SK-N-SH treated with all-trans-retinoic acid at 6 μM for 48 hours (cell line): ENCODE results near the gene KEL.

Experiments
- ATAC-seq: fragments of 200-7000 bp; cut with Tn5 transposase; 3 replicates; pipeline ENCODE4 v1.9.1; 2020; ENCODE audit warnings: mild to moderate bottlenecking, moderate library complexity
- ARNTL ChIP-seq: fragments of 450-650 bp; formaldehyde crosslinking; IDR thresholded peaks from 2 replicates; pipeline ENCODE4 v1.5.0; 2020; ENCODE audit warnings: low read depth, mild to moderate bottlenecking, moderate library complexity, borderline replicate concordance
- BACH2 ChIP-seq: fragments of 250-450 bp; sonication (Bioruptor Pico); IDR thresholded peaks from 2 replicates; pipeline ENCODE4 v1.9.0; 2021; ENCODE audit warnings: mild to moderate bottlenecking, borderline replicate concordance
- CSDC2 ChIP-seq: fragments of 250-450 bp; sonication (Bioruptor Pico); IDR thresholded peaks from 2 replicates; pipeline ENCODE4 v1.5.0; 2020; ENCODE audit warnings: mild to moderate bottlenecking, moderate library complexity
- ESRRG ChIP-seq: fragments of 250-450 bp; sonication (Bioruptor Pico); IDR thresholded peaks from 2 replicates; pipeline ENCODE4 v1.6.1; 2021; ENCODE audit warnings: mild to moderate bottlenecking
- ISL1 ChIP-seq: fragments of 250-450 bp; sonication (Bioruptor Pico); IDR thresholded peaks from 2 replicates; pipeline ENCODE4 v2.1.2; 2022; ENCODE audit warnings: mild to moderate bottlenecking, moderate library complexity
- OSR1 ChIP-seq: fragments of 250-450 bp; sonication (Bioruptor Pico); IDR thresholded peaks from 2 replicates; pipeline ENCODE4 v1.8.0; 2022; ENCODE audit warnings: moderate library complexity, mild to moderate bottlenecking, inconsistent platforms
- SNAI2 ChIP-seq: fragments of 250-450 bp; sonication (Bioruptor Pico); IDR thresholded peaks from 2 replicates; pipeline ENCODE4 v1.5.0; 2020; ENCODE audit warnings: mild to moderate bottlenecking, moderate library complexity
- TCF4 ChIP-seq: fragments of 250-450 bp; sonication (Bioruptor Pico); IDR thresholded peaks from 2 replicates; pipeline ENCODE4 v1.8.0; 2021; ENCODE audit warnings: mild to moderate bottlenecking, moderate library complexity, borderline replicate concordance
- TOX ChIP-seq: fragments of 250-450 bp; sonication (Bioruptor Pico); IDR thresholded peaks from 2 replicates; pipeline ENCODE4 v1.8.0; 2021; ENCODE audit warnings: mild to moderate bottlenecking, moderate library complexity, borderline replicate concordance
- ZC3H10 ChIP-seq: fragments of 250-450 bp; sonication (Bioruptor Pico); IDR thresholded peaks from 2 replicates; pipeline ENCODE4 v1.5.1; 2021; ENCODE audit warnings: mild to moderate bottlenecking, moderate library complexity
- ZFP3 ChIP-seq: fragments of 250-450 bp; sonication (Bioruptor Pico); IDR thresholded peaks from 2 replicates; pipeline ENCODE4 v1.5.0; 2020; ENCODE audit warnings: mild to moderate bottlenecking, moderate library complexity
- ZFP30 ChIP-seq: fragments of 450-650 bp; formaldehyde crosslinking; IDR thresholded peaks from 2 replicates; pipeline ENCODE4 v1.5.0; 2022; ENCODE audit warnings: mild to moderate bottlenecking, moderate library complexity
- ZNF565 ChIP-seq: fragments of 450-650 bp; formaldehyde crosslinking; conservative IDR thresholded peaks from 2 replicates; pipeline ENCODE4 v1.5.0; 2020; ENCODE audit warnings: low read depth, mild to moderate bottlenecking, moderate library complexity
- ZNF70 ChIP-seq: fragments of 450-650 bp; formaldehyde crosslinking; IDR thresholded peaks from 2 replicates; pipeline ENCODE4 v1.5.0; 2020; ENCODE audit warnings: mild to moderate bottlenecking, moderate library complexity
- ZNF8 ChIP-seq: fragments of 450-650 bp; formaldehyde crosslinking; IDR thresholded peaks from 2 replicates; pipeline ENCODE4 v1.5.0; 2020; ENCODE audit warnings: mild to moderate bottlenecking, moderate library complexity
- TF ChIP-seq, protein P1 (sequence below): fragments of 250-450 bp; sonication (Bioruptor Pico); IDR thresholded peaks from 2 replicates; pipeline ENCODE4 v1.5.0; 2020; ENCODE audit warnings: mild to moderate bottlenecking, moderate library complexity
- TF ChIP-seq, protein P2 (sequence below): fragments of 250-450 bp; sonication (Bioruptor Pico); IDR thresholded peaks from 2 replicates; pipeline ENCODE4 v1.8.0; 2020; ENCODE audit warnings: mild to moderate bottlenecking, moderate library complexity, borderline replicate concordance
- TF ChIP-seq, protein P3 (sequence below): fragments of 250-450 bp; sonication (Bioruptor Pico); IDR thresholded peaks from 2 replicates; pipeline ENCODE4 v1.8.0; 2021; ENCODE audit warnings: low read depth, mild to moderate bottlenecking, moderate library complexity, borderline replicate concordance
- TF ChIP-seq, protein P4 (sequence below): fragments of 250-450 bp; sonication (Bioruptor Pico); IDR thresholded peaks from 2 replicates; pipeline ENCODE4 v1.5.1; 2020; ENCODE audit warnings: low read depth, mild to moderate bottlenecking, moderate library complexity

KEL gene

DNA sequence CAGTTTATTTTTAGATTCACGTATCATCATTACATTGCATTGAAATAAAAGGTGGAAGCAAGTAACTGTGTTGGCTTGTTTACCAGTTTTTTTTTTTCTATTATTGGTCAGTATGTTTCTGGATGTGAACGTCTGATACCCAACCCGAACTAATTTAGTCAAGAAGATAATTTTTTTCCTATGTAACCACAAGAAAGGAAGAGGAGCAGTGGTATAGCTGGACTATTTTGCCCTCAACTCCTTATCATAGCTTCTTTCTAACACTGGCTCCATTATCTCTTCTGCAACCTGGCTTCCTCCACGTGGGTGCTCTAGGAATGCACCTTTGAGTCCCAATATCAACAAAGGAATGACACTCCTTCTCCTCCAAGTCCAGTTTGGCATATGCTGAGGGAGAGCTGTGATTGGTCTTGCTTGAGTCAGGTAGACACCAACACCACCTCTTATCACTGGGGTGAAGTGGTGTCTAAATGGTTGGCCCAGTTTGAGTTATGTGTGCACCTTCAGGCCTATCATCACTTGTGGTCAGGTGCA lies 35.4 kb upstream of the KEL start:
- TF ChIP-seq OSR1 (CRISPR knock-in tag), result no peak
- TF ChIP-seq ESRRG (CRISPR knock-in tag), result no peak
- TF ChIP-seq ZNF70 (CRISPR knock-in tag), result no peak
- TF ChIP-seq, protein P1, sequence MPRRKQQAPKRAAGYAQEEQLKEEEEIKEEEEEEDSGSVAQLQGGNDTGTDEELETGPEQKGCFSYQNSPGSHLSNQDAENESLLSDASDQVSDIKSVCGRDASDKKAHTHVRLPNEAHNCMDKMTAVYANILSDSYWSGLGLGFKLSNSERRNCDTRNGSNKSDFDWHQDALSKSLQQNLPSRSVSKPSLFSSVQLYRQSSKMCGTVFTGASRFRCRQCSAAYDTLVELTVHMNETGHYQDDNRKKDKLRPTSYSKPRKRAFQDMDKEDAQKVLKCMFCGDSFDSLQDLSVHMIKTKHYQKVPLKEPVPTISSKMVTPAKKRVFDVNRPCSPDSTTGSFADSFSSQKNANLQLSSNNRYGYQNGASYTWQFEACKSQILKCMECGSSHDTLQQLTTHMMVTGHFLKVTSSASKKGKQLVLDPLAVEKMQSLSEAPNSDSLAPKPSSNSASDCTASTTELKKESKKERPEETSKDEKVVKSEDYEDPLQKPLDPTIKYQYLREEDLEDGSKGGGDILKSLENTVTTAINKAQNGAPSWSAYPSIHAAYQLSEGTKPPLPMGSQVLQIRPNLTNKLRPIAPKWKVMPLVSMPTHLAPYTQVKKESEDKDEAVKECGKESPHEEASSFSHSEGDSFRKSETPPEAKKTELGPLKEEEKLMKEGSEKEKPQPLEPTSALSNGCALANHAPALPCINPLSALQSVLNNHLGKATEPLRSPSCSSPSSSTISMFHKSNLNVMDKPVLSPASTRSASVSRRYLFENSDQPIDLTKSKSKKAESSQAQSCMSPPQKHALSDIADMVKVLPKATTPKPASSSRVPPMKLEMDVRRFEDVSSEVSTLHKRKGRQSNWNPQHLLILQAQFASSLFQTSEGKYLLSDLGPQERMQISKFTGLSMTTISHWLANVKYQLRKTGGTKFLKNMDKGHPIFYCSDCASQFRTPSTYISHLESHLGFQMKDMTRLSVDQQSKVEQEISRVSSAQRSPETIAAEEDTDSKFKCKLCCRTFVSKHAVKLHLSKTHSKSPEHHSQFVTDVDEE (CRISPR knock-in tag), result no peak
- no peak for TF ChIP-seq ZFP3 (CRISPR knock-in tag)
- TF ChIP-seq TOX (CRISPR knock-in tag), result no peak
- no peak for TF ChIP-seq ZNF565 (CRISPR knock-in tag)
- TF ChIP-seq ARNTL (CRISPR knock-in tag), result no peak
- TF ChIP-seq, protein P2, sequence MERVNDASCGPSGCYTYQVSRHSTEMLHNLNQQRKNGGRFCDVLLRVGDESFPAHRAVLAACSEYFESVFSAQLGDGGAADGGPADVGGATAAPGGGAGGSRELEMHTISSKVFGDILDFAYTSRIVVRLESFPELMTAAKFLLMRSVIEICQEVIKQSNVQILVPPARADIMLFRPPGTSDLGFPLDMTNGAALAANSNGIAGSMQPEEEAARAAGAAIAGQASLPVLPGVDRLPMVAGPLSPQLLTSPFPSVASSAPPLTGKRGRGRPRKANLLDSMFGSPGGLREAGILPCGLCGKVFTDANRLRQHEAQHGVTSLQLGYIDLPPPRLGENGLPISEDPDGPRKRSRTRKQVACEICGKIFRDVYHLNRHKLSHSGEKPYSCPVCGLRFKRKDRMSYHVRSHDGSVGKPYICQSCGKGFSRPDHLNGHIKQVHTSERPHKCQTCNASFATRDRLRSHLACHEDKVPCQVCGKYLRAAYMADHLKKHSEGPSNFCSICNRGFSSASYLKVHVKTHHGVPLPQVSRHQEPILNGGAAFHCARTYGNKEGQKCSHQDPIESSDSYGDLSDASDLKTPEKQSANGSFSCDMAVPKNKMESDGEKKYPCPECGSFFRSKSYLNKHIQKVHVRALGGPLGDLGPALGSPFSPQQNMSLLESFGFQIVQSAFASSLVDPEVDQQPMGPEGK (CRISPR knock-in tag), result no peak
- TF ChIP-seq TCF4 (CRISPR knock-in tag), result no peak
- TF ChIP-seq, all 23 proteins: peak for 0
- ATAC-seq, result no peak

DNA sequence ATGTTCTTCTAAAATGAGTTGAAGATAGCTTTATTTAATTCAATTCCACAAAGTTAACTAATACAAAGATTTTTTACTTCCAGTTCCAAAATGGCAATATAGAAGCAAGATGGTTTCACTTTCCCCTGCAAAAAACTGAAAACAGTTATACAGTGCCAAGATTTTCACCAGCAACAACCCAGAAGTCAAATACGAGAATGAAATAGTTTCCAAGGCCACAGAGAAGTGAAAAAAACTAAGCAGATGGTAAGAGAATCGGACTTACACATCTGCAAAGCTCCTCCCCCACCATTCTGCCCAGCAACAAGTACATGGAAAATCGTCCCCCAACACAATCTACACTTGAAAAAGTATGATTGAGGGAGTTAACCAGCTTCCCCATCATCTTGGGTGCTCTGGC lies 30.3 kb upstream of the KEL start:
- no peak; the same call in 2 of the 3 replicates for ATAC-seq
- TF ChIP-seq CSDC2 (no peak), OSR1 (CRISPR knock-in tag) (no peak), ZC3H10 (CRISPR knock-in tag) (no peak), ISL1 (CRISPR knock-in tag) (no peak), ZFP3 (CRISPR knock-in tag) (no peak)
- TF ChIP-seq, protein P3, sequence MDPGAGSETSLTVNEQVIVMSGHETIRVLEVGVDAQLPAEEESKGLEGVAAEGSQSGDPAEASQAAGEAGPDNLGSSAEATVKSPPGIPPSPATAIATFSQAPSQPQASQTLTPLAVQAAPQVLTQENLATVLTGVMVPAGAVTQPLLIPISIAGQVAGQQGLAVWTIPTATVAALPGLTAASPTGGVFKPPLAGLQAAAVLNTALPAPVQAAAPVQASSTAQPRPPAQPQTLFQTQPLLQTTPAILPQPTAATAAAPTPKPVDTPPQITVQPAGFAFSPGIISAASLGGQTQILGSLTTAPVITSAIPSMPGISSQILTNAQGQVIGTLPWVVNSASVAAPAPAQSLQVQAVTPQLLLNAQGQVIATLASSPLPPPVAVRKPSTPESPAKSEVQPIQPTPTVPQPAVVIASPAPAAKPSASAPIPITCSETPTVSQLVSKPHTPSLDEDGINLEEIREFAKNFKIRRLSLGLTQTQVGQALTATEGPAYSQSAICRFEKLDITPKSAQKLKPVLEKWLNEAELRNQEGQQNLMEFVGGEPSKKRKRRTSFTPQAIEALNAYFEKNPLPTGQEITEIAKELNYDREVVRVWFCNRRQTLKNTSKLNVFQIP (CRISPR knock-in tag), result no peak
- TF ChIP-seq, protein P4, sequence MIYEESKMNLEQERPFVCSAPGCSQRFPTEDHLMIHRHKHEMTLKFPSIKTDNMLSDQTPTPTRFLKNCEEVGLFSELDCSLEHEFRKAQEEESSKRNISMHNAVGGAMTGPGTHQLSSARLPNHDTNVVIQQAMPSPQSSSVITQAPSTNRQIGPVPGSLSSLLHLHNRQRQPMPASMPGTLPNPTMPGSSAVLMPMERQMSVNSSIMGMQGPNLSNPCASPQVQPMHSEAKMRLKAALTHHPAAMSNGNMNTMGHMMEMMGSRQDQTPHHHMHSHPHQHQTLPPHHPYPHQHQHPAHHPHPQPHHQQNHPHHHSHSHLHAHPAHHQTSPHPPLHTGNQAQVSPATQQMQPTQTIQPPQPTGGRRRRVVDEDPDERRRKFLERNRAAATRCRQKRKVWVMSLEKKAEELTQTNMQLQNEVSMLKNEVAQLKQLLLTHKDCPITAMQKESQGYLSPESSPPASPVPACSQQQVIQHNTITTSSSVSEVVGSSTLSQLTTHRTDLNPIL (CRISPR knock-in tag), result no peak

DNA sequence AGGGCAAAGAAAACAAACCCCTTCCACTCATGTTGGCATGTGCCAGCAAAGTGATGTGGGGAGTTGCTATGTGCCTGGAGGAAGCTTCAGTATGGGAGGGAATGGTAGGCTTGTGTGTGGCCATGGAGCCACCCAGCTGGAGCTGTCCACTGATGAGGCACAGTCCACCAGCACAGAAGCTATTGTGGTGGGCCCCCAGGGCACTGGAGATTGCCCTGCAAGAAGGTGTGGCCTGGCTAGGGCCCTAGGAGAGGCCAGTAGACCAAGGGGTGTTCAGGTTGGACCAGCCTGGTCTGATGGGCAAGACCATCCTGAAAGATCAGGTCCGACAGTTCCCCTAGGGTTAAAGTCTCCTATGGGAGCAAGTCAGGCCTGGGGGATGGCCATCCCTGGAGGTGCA lies 22.1 kb upstream of the KEL start:
- TF ChIP-seq SNAI2 (no peak), ZNF8 (CRISPR knock-in tag) (no peak), ISL1 (CRISPR knock-in tag) (no peak), TOX (CRISPR knock-in tag) (no peak), ZC3H10 (CRISPR knock-in tag) (no peak)
- TF ChIP-seq, protein P3 (CRISPR knock-in tag), result no peak
- no peak for ATAC-seq

DNA sequence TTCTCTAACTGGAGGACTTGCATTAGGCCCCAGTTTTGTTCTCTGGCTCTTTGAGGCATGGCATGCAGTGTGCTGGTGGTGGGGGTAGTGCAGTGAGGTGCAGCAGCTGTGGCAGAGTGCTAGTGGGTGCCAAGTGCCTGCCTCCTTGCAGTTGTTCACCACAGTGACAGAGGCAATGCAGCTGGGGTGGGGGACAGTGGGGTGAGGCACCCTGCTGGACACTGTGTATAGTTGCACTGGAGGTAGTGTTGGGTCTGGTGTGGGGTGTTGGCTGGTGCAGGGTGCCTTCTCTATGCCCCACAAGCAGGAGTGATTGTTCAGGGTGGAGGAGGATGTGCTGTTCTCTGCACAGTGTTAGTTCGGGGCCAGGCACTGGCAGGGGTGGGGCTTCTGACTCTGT lies 21.7 kb upstream of the KEL start:
- no peak for ATAC-seq
- TF ChIP-seq ARNTL (CRISPR knock-in tag), result no peak
- TF ChIP-seq ESRRG (CRISPR knock-in tag), result no peak
- no peak for TF ChIP-seq CSDC2
- no peak for TF ChIP-seq ZFP30
- no peak for TF ChIP-seq BACH2 (CRISPR knock-in tag)
- TF ChIP-seq ZFP3 (CRISPR knock-in tag), result no peak
- TF ChIP-seq, protein P4 (CRISPR knock-in tag), result no peak
